ENCODE measurements around the gene CDH23.

- TF ChIP-seq EZH2phosphoT487 (IDR thresholded peaks at IDR 0.05; ENCODE audit: insufficient read depth, low read depth) (no peak), EZH2 (IDR thresholded peaks at IDR 0.05; ENCODE audit: insufficient read depth, poor library complexity, severe bottlenecking) (no peak)
Measured at GRCh38 chr10:71388583-71389310, 8.0 kb upstream of the CDH23 start.

Data from GM23248 (cell line).